ENCODE results near the gene FBN2.

The FBN2 gene

DNA sequence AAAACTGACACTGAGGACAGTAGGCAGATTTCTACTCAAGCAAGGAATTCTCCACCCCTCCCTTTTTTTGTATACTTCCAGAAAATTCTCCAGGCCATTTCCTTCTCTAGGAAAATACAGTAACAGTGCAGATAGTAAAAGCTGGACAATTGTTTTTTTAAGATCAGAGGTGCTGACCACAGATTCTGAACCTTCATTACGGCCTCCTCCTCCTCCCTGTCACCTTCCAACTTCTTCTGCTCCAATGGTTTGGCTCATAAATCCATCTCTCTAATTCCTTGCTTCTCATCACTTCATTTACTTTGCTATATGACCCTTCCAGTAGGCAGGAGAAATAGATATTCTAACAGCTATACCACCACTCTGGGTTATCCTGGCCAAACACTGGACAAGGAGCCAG lies 220.6 kb downstream of the FBN2 start:
- no peak for DNase-seq (ENCODE audit: low read depth, low spot score)

- no peak for DNase-seq (ENCODE audit: low read depth, low spot score)
These were observed 222.4 kb downstream of the FBN2 start for GRCh38 chr5:128315671-128316070.

DNA sequence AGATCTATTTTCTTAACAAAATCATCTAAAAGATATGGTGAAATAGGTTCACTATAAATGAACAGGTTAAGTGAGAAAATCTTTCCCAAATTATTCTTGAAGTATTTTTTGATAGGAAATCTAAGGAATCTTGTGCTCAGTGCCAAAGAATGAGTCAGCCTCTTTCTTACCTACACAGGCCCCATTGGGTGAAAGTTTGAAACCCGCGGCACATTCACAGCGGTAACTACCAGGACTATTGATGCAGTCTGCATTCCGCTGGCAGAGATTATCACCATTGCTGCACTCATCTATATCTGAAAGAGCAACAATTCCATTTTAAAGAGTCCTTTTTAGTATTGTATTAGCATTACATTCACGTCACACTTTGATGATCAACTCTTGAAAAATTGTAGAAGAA lies 232.7 kb downstream of the FBN2 start:
- DNase-seq (ENCODE audit: low read depth, low spot score), result no peak

GRCh38 chr5:128304791-128305190 lies 233.3 kb downstream of the FBN2 start:
- DNase-seq (ENCODE audit: low read depth, low spot score), result no peak

DNA sequence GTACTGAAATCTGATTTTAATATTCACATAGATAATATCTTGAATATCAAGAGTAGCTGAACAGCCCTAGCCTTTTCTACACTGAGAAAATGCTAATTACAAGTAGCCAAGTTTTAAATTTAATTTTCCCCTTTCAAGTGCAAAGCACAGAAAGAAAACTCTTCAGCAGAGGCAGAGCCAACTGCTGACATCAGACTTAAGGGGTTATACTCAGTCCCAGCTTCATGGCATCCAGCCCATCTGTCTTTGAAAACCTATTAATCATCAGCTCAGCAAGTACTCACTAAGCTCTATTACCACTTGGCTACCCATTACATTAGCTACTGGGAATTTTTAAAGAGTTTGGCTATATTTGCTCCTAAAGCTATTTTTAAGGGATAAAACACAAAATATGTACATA lies 234.0 kb downstream of the FBN2 start:
- DNase-seq (ENCODE audit: low read depth, low spot score), result no peak

DNA sequence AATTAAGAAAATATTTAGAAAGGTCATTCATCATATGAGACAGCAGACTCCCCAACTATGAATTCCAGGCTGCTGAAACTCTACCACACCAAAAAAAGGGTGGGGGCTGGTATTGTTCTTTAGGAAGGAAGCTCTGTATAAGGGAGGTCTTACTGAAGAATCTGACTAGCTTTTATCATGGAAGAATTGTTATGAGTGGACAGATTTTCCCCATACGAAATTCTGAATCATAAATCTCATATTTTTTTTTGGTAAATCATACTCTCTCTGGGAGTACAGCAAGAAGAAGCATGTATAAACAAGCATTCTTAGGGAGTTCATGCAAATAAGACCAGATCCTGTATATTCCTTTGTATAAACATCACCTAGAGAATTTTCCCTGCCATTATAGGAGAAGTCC lies 234.5 kb downstream of the FBN2 start:
- DNase-seq (ENCODE audit: low read depth, low spot score), result no peak

GRCh38 chr5:128300181-128300580 lies 237.9 kb downstream of the FBN2 start:
- no peak for DNase-seq (ENCODE audit: low read depth, low spot score)

GRCh38 chr5:128290152-128290858 lies 247.7 kb downstream of the FBN2 start:
- DNase-seq (ENCODE audit: low read depth, low spot score), result no peak

DNA sequence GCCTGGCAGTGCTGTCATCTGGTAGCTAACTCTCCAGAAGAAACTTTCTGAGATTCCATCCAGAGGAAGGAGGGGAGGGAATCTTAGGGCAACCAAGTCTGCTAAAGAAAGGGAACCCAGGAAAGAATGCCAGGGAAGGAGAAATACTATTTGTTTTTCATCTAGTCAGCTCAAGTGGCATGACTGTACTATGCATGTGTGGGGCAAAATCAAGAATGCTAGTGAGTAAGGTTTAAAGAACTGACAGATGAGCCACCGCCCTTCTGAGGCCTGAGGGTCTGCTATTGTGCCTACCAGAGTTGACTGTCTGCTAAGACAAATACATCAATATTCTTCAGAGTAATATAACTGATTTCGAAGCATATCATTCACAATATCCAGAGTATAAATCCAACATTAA lies 250.3 kb downstream of the FBN2 start:
- DNase-seq (ENCODE audit: low read depth, low spot score), result no peak

DNA sequence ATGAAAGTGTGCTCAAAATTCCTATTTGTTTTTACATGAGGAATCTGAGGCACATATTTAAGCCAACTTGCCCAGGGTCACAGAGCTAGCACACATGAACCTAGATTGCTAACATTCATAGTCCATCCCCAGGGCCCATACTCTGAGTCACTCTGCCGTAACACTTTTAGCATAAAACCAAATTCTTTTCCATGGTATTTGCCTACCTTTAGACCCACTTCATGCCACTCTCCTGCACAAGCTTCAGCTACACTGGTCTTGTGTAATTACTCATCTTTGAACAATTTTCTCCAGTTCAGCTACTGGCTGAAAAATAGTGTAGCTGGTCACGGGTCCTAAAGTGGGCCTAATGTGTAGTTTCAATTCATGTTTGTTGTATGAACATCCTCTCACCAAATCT lies 253.8 kb downstream of the FBN2 start:
- DNase-seq (ENCODE audit: low read depth, low spot score), result no peak

- DNase-seq (ENCODE audit: low read depth, low spot score), result no peak
These were observed 258.7 kb downstream of the FBN2 start for GRCh38 chr5:128279345-128279744.

DNA sequence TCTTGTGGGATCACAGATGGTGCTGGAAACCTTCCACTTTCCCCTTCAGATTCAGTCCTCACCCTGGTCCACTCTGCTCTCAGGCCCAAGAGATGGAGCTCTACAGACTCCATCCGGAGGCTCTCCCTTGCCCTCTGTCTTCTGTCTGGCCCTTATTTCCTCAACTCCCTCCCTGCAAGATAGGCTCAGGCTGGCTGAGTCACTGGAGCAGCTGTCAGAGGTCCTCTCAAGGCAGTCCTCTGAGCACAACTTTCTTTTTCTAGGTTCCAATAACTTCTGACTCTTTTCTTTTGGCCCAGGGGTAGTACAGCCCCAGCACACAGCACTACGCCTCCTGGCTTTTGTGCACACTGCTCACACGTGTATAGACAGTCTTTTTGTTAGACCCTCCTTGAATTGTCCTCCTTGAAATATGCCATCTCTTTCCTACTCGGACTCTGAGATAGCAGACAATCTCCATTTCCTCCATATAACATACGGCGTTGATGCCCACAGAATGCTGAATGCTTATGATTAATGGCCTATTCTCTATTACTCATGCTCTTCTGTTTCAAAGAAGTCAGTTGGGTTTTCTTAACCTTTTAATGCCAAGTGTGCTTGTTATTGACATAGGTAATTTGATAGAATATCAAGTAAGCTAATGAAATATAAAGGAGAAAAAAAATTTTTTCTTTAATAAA lies 261.4 kb downstream of the FBN2 start:
- DNase-seq (ENCODE audit: low read depth, low spot score), result no peak

DNA sequence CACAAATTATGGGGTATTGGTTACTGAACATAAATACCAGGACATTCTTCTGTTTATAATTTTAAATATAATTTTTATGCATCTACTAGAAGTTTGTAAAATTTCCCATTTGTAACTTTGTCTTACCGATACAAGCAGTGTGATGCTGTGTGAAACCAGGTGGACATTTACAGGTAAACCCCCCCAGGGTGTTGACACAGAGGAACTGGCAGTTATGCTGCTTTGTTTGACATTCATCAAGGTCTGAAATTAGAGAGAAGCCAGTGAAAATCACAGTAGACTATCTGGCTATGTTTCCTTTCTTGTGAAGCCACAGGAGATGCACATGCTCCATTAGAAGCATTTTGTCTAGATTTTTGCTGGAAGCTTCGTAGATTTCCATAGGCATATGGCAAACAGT lies 263.6 kb downstream of the FBN2 start:
- no peak for DNase-seq (ENCODE audit: low read depth, low spot score)

DNA sequence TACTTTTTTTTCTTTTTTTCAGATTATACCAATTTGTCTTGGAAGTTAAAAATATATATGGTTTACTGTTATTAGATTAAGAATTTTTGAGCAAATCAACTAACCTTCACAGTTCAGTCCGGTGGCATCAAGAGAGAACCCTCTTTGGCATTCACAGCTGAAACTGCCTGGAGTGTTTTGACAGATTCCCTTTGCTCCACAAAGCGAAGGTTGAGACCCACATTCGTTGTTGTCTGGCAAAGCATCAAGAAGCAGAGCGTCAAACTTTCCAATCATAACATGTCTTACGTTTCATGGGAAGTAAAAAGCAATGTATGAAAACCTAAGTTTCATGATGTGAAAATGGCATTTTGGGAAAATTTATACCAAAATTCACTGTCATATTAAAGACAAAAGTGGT lies 264.3 kb downstream of the FBN2 start:
- DNase-seq (ENCODE audit: low read depth, low spot score), result no peak

DNA sequence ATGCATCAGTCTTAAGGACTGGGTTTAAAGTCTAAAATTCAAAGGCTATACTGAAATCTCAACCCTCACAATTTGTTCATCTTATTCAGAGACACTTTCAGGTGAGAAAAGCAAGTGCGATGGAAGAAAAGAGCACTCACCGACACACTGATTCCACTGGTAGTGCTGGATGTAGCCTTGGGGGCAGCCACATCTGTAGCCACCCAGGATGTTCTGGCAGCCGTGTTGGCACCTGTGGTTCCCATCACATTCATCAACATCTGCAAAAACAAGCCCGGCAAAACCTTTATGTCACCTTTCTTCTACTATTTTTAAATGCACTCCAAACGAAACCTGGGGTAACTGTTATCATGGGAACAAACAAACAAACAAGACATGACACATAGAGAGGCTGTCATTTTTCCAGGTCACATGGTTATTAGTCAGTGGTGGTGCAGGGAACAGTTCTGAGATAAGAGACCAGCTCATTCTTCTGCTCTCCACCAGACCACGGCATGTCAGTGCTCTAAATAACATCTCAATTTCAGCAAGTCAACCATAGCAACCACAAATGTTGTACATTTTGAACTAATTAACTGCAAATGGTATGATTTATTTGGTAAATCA lies 266.1 kb downstream of the FBN2 start:
- no peak for DNase-seq (ENCODE audit: low read depth, low spot score)

DNA sequence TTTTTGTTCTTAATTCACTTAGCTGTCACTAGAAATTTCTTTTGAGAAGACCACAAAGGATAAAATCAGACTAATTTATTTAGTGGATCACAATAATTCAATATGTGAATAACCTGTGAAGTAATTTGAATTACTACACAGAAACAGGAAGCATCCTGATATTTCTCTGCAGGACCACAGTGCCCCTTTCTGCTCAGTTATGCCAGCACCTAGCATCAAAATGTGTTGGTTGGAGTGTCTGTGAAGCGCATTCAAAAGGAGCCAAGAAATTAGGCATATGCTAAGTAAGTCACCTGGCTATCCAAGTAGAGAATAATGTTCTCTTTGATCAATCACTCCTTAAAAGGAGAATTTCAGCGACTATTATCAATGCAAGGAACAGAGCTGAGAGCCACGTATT lies 267.0 kb downstream of the FBN2 start:
- no peak for DNase-seq (ENCODE audit: low read depth, low spot score)

DNA sequence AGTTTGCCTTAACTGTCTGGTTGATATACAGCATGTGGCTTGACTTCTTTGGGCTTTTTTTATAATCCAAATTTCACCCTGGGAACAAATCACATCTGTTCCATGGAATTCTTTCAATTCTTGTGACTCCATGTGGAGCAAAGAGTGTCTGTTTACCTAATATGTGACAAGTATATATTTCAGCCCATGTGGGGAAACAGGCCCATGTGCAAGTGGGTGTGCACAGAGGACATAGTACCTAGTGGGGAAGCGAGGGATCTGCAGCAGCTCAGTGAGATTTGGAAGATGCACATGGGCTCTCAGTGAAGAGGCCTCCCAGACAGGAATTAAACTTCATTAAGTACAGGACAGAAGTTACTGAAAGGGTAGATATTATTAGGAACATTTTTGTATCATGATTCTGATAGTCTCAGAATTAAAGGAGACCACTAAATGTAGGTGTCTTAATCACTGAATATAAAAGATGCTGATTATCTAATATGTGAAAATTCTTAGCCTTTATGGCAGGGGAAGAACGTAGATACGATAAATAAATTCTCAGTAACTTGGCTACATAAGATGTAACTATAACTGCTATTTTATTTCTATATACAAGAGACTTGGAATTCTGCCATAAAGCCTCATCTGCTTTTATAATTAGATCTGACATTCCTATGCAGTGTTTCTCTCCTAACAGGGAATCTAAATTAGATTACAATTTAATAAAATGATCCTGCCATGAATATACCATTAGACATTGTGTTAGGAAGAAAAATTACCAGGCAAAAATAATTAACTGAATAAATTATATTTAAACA lies 273.3 kb downstream of the FBN2 start:
- no peak for DNase-seq (ENCODE audit: low read depth, low spot score)

DNA sequence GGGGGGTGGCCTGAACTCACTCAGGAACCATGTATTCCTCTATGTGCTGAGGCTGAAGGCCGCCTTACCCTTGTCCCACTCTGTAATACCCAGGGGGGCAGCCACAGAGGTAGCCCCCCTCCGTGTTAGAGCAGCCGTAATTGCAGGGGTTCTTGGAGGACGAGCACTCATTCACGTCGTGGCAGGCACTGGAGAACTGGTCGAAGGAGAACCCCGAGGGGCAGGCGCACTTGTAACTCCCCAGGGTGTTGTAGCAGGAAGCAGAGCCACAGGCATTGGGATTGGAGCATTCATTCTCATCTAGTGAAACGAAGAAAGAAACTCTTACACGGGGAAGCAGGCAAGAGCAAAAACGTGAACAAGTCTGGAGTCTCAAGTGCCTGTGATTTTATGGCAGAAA lies 274.7 kb downstream of the FBN2 start:
- DNase-seq (ENCODE audit: low read depth, low spot score), result no peak

DNA sequence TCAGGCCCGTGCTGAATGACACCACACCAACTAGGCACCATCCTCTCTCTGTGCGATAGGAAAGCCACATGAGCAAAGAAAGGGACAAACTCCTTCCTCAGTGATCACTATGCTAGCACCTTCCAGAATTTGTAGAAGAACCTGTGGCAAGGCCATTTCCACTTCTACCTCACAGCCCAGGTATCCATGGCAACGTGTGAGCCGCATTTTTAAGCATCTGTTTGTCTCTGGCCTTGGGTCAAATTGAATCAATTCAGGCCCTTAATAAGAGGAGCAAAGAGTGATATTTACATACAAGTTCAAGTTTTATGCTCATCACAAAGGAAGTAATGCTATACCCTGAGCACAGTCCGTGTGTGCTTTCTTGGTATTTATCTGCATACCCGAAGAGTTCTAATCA lies 275.1 kb downstream of the FBN2 start:
- no peak for DNase-seq (ENCODE audit: low read depth, low spot score)

- no peak for DNase-seq (ENCODE audit: low read depth, low spot score)
These were observed 278.4 kb downstream of the FBN2 start for GRCh38 chr5:128259607-128260021.

GRCh38 chr5:128258372-128258771 lies 279.7 kb downstream of the FBN2 start:
- DNase-seq (ENCODE audit: low read depth, low spot score), result no peak

GRCh38 chr5:128257076-128257475 lies 281.0 kb downstream of the FBN2 start:
- DNase-seq (ENCODE audit: low read depth, low spot score), result no peak
